HG02623 (cell line): Measurements from ENCODE around the gene CHCHD2.
"Not testable (repeated sequence)": the region's sequence is repeated elsewhere in the genome, so short reads cannot be mapped to it uniquely, and the experiment has no call there.

Experiments used
- ATAC-seq: cut with Tn5 transposase; IDR thresholded peaks from one replicate; pipeline ENCODE4 v1.9.1; 2021; ENCODE audit warnings: moderate library complexity; ENCODE audit not compliant: unreplicated experiment

Gene CHCHD2

GRCh38 chr7:56106108-56107073, at the start of gene CHCHD2:
TSS of gene CHCHD2 (minus strand) at chr7:56106476. CDS start at chr7:56106413, 63 bp downstream.
- ATAC-seq, result peak; percentile 100

GRCh38 chr7:56131062-56131461, 24.8 kb upstream of the CHCHD2 start:
- not testable (repeated sequence) for ATAC-seq

GRCh38 chr7:56127241-56127975, 21.1 kb upstream of the CHCHD2 start:
- no peak for ATAC-seq

- no peak for ATAC-seq
Observed at GRCh38 chr7:56125831-56126230, 19.6 kb upstream of the CHCHD2 start.

GRCh38 chr7:56124981-56125380, 18.7 kb upstream of the CHCHD2 start:
- ATAC-seq, result no peak

GRCh38 chr7:56121440-56121839, 15.2 kb upstream of the CHCHD2 start:
- no peak for ATAC-seq

GRCh38 chr7:56115852-56116538, 9.7 kb upstream of the CHCHD2 start, which contains the start of gene NUPR2:
TSS of gene NUPR2 (minus strand) at chr7:56116417. CDS start at chr7:56116314, 103 bp downstream.
- no peak for ATAC-seq

GRCh38 chr7:56112244-56112643, 6.0 kb upstream of the CHCHD2 start:
- ATAC-seq, result not testable (repeated sequence)

GRCh38 chr7:56110611-56111010, 4.3 kb upstream of the CHCHD2 start:
- no peak for ATAC-seq

GRCh38 chr7:56107954-56108258, 1.6 kb upstream of the CHCHD2 start:
- no peak for ATAC-seq

- no peak for ATAC-seq
Observed at GRCh38 chr7:56105508-56105907, 768 bp downstream of the CHCHD2 start.

GRCh38 chr7:56104138-56104537, 2.1 kb downstream of the CHCHD2 start:
- ATAC-seq, result not testable (repeated sequence)

- no peak for ATAC-seq
Observed at GRCh38 chr7:56099653-56100052, 6.6 kb downstream of the CHCHD2 start.

- not testable (repeated sequence) for ATAC-seq
Observed at GRCh38 chr7:56098187-56099008, 7.9 kb downstream of the CHCHD2 start.

- ATAC-seq, result no peak
Observed at GRCh38 chr7:56097700-56098099, 8.6 kb downstream of the CHCHD2 start.

GRCh38 chr7:56092789-56093531, 13.3 kb downstream of the CHCHD2 start, which contains the start of gene PHKG1:
TSS of gene PHKG1 (minus strand) at chr7:56092952. CDS start at chr7:56088941, 4,011 bp downstream.
- no peak for ATAC-seq

- not testable (repeated sequence) for ATAC-seq
Observed at GRCh38 chr7:56092388-56092787, 13.9 kb downstream of the CHCHD2 start.

- ATAC-seq, result no peak
Observed at GRCh38 chr7:56091591-56091990, 14.7 kb downstream of the CHCHD2 start.

GRCh38 chr7:56087445-56087844, 18.8 kb downstream of the CHCHD2 start:
- no peak for ATAC-seq

GRCh38 chr7:56086761-56087160, 19.5 kb downstream of the CHCHD2 start:
- no peak for ATAC-seq
